DMS114 treated with DMSO at 0.1 percent for 48 hours (cell line): ENCODE results near the gene CROCC2.

Experiments used
- DNase-seq: peaks from one replicate; lab custom pipeline; 2025; ENCODE audit not compliant: unreplicated experiment; lab: John Stamatoyannopoulos, UW

The CROCC2 gene

GRCh38 chr2:240891492-240892340 is 14.4 kb upstream of the CROCC2 start:
- no peak for DNase-seq

GRCh38 chr2:240892356-240892755 is 13.8 kb upstream of the CROCC2 start:
- no peak for DNase-seq

- DNase-seq: no peak
Measured at GRCh38 chr2:240892925-240893324, 13.2 kb upstream of the CROCC2 start.

GRCh38 chr2:240893363-240893844 is 12.7 kb upstream of the CROCC2 start:
- DNase-seq: no peak

DNA sequence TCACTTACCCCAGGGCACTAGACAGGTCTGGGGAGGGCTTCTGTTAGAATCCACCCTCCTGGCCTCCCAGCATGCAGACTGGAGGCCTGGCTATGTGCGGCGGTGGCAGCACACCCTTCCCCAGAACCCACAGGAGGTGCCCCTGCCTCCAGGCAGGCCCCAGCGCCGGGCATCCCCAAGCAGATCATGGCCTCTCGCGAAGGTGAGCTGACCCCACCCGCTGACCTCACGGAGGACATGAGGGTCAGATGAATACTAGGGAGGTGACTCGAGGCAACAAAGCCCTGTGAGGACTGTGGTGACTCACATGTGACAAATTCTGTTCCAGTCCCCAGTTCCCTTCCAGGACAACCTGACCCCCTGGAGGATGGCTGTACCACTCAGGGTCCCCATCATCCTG is 12.1 kb upstream of the CROCC2 start:
- no peak for DNase-seq

GRCh38 chr2:240894836-240895558 is 11.1 kb upstream of the CROCC2 start:
- DNase-seq: no peak

DNA sequence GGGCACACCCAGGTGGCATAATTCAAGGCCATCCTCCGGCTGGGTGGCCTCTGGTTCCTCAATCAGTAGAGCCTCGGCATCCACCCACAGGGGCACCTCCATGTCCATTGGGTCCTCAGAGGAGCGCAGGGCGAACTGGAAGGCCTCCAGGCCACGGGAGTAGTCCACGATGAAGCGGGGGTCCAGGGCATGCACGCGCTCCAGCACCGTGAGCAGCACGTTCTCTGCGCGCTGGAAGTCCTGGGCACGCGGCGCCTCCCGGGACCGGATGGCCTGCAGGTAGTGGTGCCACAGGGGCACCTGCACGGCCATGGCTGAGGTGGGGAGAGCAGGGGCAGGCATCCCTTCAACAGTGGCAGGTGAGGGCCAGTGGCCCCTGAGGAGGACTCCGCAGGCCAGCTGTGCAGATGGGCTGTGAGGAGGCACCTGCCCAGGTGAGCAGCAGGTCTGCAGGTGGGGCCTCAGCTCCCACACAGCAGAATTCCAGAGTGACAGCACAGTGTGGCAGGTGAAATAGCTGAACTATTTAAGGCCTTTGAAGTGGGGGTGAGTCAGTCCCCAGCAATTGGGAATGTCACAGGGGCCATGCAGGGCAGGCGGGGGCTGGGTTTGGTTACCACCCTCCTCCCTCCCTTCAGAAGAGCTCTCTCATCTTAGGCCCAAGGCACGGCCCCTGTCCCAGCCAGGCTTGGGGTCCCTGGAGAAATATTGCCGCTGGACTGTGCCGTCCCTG is 10.3 kb upstream of the CROCC2 start, which contains the start of gene MAB21L4:
Gene MAB21L4 (minus strand): TSS at position 501 of the 733 bp plus-strand sequence. CDS start 159 bp downstream, at position 342.
- no peak for DNase-seq

GRCh38 chr2:240896394-240896793 is 9.7 kb upstream of the CROCC2 start:
- no peak for DNase-seq

DNA sequence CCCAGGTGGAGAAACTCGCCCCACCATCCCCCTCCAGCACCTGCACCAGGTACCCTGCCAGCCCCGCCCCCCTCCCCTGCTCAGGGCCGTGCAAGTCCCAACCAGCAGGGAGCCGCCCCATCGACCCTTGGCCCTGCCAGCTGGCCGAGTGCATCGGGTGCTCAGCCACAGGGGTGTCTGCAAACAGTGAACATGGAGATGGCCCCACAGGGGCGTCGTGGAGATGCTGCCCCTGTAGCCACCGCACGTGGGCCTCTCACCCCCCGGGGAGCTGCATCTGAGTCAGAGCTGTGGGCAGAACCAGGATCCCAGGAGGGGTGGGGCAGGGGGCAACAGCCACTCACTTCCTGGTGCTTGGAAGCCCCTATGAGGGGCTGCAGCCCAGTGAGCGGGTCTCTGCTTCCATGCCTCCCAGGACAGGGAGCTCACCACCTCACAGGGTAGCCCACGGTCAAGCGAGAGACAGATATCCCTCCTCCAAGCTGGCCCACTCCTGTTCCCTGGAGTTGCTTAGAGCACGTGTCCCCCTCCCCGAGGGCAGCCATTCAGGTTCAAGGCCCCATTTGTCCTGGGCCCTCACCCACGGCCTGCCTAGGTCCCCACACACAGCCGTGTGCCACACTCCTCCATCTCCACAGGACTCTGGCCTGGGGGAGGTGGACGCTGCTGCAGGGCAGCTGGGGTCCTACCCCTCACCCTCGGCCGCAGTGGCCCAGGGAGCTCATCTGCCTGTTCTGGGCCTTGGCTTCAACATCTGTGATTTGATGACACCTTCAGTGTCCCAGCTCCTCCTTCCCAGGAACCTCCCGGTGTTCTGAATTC is 9.1 kb upstream of the CROCC2 start:
- DNase-seq: no peak

- DNase-seq: no peak
Measured at GRCh38 chr2:240898108-240898730, 7.9 kb upstream of the CROCC2 start.

GRCh38 chr2:240898731-240899467 is 7.2 kb upstream of the CROCC2 start:
- DNase-seq: no peak

DNA sequence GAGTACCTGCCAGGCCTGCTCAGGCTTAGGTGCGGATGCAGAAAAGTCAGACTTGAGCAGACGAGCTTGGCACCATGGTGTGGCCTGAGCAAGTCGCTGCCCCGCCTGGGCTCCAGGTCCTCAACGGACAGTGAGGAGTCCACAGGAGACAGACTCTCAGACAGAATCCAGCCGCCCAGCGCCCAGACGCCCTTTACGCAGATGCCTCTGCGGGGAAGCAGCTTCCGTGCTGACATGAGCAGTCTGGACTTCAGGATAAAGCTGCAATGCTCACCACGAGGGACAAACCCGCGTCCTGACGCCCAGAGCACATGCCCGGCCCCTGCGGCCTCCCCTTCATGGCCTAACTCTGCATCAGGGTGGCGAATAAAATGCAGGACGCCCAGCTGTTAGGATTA is 6.7 kb upstream of the CROCC2 start:
- no peak for DNase-seq

DNA sequence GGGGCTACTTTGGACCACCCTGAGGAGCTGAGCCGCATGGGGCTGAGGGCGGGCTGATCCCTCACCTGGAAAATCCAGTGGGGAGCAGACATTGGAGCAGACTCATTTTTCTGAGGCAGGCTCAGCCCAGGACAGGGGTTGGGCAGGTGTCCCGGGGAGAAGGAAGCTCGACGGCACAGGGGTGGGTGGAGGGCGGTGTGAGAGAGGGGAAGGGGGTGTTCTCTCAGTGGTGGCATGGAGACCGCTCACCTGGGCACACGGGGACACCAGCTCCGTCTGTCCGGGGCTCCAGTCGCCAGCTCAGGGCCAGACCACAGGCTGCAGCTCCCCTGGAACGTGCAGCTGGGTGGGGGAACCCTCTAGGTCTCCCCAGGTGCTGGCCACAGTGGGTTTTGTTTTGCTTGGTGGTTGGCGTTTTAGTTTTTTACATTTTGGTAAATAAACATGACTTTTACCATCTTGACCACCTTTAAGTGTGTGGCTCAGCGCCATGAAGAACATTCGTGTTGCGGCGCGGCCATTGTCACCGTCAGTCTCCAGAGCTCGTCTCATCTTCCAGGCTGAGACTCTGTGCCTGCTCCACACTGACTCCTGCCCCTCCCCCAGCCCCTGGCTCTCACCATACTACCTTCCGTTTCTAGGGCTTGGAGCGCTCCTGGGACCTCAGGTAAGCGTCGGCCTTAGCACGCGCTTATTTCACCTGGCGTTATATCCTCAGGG is 5.8 kb upstream of the CROCC2 start:
- no peak for DNase-seq

DNA sequence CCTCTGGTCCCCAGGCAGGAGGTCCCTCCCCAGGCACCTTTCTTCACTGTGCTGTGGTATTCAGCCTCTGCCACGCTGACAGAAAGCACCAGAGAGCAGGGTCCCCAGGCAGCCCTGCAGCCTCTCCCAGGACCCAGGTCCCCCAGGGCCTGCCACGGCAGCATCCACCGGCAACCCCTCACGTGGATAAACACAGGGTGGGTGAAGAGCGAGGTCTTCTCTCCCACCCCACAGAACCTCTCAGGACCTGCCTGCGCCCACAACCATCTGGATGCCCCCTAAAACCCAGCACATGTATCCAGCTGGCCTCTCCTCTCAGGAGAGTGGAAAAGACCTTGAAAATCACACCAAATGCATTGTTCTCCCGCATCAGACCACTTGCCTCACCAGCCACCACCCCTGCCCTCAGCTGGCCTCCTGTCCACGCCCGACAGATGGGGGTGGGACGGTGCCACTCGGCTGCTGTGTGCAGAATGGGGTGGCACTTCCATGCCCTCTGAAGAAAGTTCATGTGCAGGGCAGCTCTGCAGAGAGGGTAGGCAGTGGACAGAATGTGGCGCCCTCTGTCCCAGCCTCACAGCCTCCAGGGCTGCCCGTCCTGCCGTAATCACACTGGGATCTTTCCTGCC is 4.0 kb upstream of the CROCC2 start:
- no peak for DNase-seq

DNA sequence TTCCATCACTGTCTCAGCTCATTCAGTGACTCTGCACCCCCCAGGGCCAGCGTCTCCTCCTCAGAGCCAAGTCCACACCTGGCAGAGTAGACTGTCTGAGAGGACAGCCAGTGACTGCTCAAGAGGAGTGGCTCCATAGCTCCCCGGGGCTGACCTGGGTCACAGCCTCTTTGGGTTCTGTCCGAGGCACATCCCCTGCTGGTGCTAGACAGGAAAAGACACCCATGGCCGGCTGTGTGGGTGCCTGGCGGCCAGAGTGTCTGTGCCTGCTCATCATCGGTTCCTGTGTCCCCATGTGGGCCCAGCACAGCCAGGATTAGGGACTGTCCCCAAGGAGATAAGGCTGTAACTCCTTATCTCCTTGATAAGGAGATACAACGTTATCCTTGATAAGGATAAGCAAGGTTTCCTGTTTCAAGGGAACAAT is 3.5 kb upstream of the CROCC2 start:
- DNase-seq: no peak

DNA sequence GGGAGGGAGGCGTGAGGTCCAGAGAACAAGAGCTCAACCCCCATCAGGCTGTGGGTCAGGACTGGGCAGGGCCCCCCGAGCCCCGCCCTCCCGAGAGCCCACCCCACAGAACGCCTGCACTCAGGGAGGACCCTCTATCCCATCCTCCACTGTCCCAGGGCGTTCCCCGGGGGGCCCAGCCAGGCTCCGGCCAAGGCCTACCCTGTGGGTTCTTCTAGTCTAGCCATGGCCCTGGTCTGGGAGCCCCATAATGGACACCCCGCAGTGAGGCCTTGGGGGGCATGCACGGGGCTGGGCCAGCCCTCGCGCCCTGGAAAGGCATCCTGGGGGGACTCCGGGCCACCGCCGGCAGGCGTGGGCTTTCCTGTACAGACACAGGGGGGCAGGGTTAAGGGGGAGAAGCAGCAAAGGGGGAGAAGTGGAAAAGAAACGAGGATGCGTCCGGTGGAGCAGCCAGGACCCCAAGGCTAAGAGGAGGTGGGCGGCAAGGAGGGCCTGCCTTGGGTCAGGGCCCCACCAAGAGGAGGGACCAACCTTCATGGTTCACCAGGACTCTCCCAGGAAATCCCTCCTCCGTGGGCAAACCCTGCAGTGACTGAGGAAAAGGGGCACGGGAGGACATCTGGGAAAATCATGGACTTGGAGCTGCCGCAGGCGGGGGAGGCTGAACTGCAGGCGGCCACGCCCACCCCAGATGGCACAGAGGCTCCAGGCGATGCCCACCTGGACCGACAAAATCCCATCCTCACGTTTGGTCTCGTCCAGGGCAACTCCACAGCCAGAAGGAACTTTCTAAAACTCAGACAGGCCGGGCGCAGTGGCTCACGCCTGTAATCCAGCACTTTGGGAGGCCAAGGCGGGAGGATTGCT is 2.7 kb upstream of the CROCC2 start:
- no peak for DNase-seq
